C4-2B (cell line): ENCODE data around the gene NTRK1.

Experiments used
- CTCF ChIP-seq: fragments of 450-650 bp; conservative IDR thresholded peaks from 2 replicates; pipeline ENCODE4 v1.5.1; 2017; ENCODE audit warnings: mild to moderate bottlenecking
- ZFX ChIP-seq: fragments of 450-650 bp; IDR thresholded peaks from 2 replicates; pipeline ENCODE4 v1.6.1; 2017

- TF ChIP-seq CTCF, result no peak
- TF ChIP-seq ZFX, result no peak
Observed at GRCh38 chr1:156905176-156905575, 44.5 kb downstream of the NTRK1 start.
